GM18526 (cell line): ENCODE data around the gene AIP.

ENCODE experiments used
- POLR2A ChIP-seq: IDR thresholded peaks from 3 replicates; pipeline ENCODE4 v1.6.1; 2011; ENCODE audit not compliant: insufficient read length; ENCODE audit errors: extremely low read depth

AIP gene

DNA sequence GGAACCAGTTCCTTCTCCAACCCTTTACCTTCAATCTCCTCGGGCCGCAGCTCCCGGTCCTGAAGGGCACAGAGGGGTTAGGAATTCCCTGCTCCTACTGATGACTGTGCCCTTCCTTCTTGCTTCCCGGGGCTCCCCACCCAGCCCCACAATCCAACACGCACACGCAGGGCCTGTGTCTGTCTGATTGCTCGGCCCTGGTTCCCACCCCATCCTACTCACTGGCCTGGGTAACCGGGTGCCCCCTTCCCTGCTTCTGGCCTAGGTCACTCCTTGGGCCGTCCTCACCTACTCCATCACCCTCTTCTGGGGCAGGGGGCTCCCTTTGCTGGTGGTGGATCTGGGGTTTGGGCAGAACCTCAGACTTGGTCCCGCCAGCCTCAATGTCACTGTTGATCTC, 39.1 kb downstream of the AIP start:
- TF ChIP-seq POLR2A = no peak

DNA sequence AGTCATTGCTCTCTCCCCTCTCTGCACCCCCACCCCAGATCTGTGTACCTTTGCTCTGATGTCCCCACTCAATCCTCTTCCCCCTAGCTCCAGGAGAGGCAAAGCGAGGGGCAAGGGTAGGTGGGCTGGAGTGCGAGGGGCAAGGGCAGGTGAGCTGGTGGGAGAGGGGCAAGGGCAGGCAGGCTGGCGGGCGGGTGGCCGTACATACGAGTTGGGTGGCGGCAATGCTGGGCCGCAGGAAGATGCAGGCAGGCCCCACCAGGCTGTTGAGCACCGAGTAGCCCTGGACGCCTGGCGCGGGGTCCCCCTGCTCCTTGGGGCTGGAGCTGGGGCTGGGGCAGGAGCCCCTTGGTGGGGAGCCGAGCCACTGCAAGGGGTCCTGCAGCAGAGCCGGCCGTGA, 39.5 kb downstream of the AIP start:
- no peak for TF ChIP-seq POLR2A

DNA sequence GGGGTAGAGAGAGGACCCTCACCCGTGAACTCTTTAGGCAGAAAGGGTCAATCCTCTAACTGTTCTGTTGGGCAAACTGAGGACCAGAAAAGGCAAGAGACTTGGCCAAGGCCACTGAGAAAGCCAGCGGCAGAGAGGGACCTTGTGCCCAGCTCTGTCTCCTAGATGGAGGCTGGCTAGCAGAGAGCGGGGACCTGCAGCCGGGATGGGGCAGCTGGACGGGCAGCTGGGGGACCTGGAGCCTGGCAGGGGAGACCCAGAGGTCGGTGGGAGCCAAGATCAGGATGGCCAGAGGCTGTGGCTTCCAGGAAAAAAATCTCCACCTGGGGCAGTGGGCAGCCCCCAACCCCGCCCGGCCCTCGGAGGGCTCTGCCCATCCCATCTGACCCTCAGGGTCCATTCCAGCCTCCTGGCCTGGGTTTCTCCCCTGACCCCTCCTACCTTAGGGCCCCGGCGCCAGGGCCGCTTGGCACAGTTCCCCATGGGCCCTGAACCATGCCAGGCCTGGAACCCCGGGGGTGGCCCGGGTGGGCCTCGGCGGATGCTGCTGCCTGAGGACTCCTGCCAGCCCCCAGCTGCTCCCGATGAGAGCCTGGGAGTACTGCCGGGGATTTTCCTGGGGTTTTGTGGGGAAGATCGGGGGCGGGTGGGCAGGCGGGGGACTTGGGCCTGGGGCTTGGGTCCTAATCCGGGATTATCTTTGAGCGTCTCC, 40.2 kb downstream of the AIP start, which contains the start of gene CABP2:
TSS of gene CABP2 (minus strand) at position 603 of the 712 bp plus-strand sequence. CDS start at position 483, 120 bp downstream.
- TF ChIP-seq POLR2A = no peak

DNA sequence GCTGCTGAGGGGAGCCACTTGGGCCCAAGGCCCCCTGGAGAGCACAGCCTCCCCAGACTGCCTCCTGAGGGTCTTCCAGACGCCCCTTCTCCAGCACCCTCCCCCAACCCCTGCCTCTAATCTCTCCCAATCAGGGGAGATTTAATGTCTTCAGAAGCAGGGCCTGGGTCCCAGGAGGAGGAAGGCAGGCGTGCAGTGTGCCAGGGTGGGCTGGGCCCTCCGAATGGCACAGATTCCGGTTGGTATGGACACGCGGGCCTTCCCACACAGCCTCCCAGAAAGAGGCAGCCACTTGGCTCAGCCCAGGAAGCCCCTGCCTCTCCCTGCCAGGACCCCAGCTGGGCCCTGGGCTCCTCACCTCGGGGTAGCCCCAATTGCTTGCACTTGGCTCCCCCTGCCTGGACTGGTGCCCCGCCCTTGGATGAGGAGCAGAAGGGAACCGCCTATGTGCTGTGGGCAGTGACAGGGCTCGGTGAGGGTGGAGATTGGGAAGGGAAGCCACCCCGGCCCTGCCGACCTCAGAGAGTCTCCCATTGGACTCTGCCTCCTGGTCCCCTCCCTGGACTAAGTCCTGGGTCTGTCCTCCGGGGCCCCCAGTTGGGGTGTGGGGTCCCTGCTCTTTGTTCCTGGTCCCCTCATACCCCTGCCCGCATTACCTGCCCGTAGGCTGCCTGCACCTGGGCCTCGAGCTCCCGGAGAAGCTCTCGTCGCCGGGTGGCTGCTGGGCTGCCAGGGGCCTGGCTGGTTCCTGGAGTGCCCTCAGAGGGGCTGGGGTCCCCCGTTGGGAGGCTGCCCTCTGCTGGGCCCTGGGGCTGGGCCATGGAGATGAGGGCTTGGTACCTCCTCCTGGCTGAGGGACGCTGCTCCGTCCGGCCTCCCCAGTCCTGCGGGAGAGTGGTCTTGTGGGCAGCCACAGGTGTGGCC, 41.0 kb downstream of the AIP start:
- no peak for TF ChIP-seq POLR2A

DNA sequence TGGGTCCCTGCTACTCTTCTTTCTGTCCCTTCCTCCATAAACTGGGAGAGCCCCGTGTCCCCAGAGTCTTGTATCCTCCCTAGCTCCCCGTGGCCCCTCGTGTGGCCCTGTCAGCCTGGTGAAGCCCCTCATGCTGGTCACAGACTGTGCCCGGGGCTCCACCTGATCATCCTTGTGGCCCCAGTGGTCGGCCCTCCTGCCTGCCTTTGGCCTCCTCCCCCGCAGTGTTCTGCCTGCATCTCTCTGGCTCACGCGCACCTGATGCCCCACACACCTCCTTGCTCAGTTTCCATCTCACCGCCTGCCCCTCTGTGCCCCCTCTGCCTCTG, 41.6 kb downstream of the AIP start:
- TF ChIP-seq POLR2A = no peak

DNA sequence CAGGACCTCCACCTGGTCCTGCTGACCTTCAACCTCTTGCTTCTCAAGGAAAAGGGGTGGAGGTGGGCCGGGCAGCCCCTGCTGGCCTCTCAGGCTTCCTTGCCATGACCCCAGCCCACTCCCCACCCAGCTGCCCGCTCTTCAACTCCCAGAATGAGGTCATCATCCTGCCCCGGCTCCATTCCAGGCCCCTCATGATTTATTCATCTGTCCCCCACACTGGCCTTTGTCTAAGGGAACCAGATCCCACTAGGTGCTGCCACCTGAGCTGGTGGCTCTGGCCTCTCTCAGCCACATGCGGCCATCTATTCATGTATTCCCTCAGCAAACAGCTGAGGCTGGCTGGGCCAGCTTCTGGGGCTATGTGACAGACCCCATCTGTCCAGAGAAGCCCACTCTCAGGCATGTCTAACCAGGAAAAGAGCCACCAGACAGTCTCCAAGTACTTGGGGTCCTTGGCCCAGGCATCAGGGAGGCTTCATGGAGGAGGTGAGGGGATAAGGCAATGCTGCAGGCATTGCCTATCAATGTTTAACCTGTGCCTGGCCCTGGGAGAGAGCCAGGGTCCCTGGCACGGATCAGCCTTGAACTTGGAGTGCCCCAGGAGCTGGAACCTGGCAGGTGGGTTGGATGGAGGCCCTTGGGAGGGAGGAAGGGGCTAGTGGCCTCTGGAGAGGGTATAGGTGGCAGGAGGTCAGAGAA, 42.6 kb downstream of the AIP start:
- TF ChIP-seq POLR2A = no peak

DNA sequence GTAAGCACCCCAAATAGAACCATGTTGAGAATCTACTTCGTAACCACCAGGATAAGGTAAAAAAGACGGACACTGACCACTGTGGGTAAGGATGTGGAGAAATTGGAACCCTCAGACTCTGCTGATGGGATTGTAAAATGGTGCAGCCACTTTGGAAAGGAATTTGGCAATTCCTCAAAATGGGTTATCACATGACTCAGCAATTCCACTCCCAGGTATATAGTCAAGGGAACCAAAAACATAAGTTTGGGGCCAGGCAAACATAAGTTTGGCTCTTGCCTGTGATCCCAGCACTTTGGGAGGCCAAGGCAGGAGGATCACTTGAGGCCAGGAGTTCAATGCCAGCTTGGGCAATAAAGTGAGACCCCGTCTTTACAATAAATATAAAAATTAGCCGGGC, 45.5 kb downstream of the AIP start:
- no peak for TF ChIP-seq POLR2A

- TF ChIP-seq POLR2A = no peak
These were observed 47.4 kb downstream of the AIP start for GRCh38 chr11:67530282-67530592.

- no peak for TF ChIP-seq POLR2A
These were observed 50.1 kb downstream of the AIP start for GRCh38 chr11:67532889-67533288.

DNA sequence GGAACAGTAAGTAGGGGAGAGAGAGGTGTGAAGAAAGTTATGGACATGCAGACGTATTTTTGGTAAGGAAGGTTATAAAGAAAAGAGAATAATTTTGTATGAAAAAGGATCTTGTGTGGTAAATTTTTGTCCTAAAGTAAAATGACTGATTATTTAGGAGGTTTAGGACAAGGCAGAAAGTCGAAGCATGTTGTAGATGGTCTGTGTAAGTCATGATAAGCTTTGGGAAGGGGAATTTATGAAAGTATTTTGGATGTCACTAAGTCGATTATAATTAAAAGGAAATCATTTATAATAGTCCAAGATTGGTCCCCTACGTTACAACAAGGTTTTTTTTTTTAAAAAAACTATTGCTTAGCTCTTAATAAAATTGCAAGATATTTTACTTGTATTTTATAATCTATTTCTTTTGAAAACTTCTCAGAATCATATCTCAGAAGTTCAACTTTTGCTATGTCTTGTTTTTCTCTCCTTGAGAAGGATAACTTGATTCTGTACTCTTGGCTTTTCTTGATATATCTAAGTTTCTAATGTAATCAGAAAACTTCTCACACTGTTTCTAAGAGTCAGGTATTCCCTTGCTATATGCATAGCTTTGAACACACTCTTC, 51.3 kb downstream of the AIP start:
- TF ChIP-seq POLR2A = no peak

DNA sequence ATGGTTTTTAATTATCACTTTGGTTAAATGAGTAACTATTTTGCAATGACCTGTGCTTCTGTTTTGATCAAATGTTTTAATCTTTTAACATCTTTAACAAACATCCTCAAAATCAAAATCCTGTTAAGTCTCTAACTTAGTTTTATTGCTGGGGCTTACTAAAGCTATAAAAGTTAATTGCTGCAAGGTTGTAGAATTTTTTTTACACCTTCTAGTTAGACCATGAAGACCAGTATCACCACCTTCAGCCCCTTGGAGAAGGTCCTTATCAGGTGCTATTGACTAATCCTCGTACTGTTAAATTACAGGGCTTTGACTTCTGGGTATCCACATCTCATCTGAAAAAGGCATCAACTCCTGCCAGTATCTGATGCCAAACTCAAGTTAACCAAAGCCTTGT, 52.7 kb downstream of the AIP start:
- TF ChIP-seq POLR2A = no peak

DNA sequence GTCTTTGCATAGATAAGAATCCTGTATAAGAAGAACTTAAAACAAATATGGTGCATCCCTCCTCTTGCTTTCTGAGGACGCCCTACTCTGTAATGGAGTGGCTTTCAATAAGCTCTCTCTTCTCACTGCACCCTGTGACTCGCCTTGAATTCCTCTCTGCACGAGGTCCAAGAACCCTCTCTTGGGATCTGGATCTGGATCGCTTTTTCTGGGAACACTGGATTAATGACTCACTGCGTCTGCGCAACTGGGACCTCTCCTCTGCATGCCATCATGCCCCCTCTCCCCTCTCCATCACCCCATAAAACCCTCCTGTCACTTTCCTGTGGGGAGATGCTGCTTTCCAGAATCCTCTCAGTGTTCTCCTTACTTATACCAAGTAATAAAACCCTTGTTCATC, 55.5 kb downstream of the AIP start:
- no peak for TF ChIP-seq POLR2A

DNA sequence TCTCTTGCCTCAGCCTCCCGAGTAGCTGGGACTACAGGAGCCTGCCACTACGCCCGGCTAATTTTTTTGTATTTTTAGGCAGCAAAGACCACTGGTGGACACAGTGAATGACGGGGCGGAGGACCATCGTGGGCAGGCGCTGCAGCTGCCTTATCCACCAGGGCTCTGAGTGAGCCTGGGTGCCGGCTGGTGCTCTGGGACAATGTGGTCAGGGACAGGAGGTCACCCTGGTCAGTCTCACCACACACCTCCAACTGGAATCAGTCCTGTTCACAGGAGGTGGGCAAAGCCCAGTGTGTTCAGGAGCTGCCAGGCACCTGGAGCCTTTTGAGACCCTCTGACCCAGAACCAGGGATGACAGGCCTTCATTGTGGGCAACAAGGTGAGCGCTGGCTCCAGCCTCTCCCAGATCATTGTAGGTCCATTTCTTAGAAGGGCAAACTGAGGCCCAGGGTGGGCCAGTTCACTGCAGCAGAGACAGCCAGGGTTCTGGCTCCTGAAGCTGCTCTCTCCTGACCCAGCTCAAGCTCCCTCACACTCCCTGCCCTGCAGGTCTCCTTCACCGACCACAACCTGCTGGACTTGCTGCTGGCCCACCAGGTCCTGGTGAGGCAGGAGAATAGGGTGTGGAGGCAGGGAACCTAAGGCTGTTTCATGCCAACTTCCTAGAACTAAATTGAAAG, 56.1 kb downstream of the AIP start:
- no peak for TF ChIP-seq POLR2A

DNA sequence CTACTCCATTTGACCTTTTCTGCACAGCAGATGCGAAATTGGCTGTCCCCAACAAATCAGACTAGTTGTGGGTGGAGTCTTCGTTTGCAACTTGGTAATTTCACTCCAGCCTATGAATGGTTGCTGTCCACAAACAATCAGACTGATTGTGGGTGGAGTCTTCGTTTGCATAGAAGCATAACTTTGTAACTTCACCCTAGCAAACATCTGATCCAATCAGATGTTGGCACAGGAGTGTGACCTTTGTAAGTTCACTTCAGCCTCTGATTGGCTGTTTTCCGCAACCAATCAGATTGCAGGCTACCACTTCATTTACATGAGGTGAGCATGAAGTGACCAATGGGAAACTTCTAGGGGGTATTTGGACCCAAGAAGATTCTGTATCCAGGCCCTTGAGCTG, 56.7 kb downstream of the AIP start:
- no peak for TF ChIP-seq POLR2A
